NB4 (cell line): ENCODE data around the gene STIP1.

Experiments
- MYC ChIP-seq: IDR thresholded peaks from 2 replicates; pipeline ENCODE4 v1.6.1; 2011; ENCODE audit warnings: low read depth, low read length
- POLR2A ChIP-seq: IDR thresholded peaks from 2 replicates; pipeline ENCODE4 v1.6.1; 2011; ENCODE audit warnings: mild to moderate bottlenecking; ENCODE audit not compliant: insufficient read length; ENCODE audit errors: extremely low read depth
- TF ChIP-seq, protein P1 (sequence below): IDR thresholded peaks from 2 replicates; pipeline ENCODE4 v1.6.1; 2011; ENCODE audit warnings: low read depth, low read length
- TF ChIP-seq, protein P2 (sequence below): IDR thresholded peaks from one replicate; pipeline ENCODE4 v1.5.1; 2012; ENCODE audit warnings: low read depth, low read length

DNA sequence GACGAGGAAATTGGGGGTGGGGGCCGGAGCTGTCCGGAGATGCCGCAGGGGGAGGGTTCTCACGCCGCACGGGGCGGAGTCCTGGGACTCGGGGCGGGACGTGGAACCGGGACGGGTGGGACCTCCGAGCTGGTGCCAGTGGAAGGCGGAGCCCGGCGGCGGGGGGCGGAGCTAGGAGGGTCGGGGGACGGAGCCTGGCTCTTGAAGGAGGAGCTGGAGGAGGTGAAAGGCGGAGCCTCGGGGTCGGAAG lies 55.2 kb downstream of the STIP1 start:
- TF ChIP-seq, protein P1, sequence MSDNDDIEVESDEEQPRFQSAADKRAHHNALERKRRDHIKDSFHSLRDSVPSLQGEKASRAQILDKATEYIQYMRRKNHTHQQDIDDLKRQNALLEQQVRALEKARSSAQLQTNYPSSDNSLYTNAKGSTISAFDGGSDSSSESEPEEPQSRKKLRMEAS: no peak
- TF ChIP-seq, protein P2, sequence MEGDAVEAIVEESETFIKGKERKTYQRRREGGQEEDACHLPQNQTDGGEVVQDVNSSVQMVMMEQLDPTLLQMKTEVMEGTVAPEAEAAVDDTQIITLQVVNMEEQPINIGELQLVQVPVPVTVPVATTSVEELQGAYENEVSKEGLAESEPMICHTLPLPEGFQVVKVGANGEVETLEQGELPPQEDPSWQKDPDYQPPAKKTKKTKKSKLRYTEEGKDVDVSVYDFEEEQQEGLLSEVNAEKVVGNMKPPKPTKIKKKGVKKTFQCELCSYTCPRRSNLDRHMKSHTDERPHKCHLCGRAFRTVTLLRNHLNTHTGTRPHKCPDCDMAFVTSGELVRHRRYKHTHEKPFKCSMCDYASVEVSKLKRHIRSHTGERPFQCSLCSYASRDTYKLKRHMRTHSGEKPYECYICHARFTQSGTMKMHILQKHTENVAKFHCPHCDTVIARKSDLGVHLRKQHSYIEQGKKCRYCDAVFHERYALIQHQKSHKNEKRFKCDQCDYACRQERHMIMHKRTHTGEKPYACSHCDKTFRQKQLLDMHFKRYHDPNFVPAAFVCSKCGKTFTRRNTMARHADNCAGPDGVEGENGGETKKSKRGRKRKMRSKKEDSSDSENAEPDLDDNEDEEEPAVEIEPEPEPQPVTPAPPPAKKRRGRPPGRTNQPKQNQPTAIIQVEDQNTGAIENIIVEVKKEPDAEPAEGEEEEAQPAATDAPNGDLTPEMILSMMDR: no peak
- TF ChIP-seq POLR2A (no peak), MYC (no peak)
